OCI-LY1 (cell line): ENCODE results near the gene CRYGS.

Experiments used
- EZH2 ChIP-seq: fragments of 200-600 bp; sonication (generic), shearing (Covaris generic); IDR thresholded peaks from 2 replicates; pipeline ENCODE4 v1.8.0; 2017; ENCODE audit warnings: borderline replicate concordance, mixed run types, mild to moderate bottlenecking, antibody characterized with exemption, low read length, moderate library complexity, mixed read lengths
- TF ChIP-seq, protein P1 (sequence below): fragments of 200-600 bp; sonication (generic), shearing (Covaris generic); IDR thresholded peaks from 2 replicates; pipeline ENCODE4 v1.5.1; 2017; ENCODE audit warnings: mild to moderate bottlenecking, antibody characterized with exemption, low read length, moderate library complexity, mixed read lengths

DNA sequence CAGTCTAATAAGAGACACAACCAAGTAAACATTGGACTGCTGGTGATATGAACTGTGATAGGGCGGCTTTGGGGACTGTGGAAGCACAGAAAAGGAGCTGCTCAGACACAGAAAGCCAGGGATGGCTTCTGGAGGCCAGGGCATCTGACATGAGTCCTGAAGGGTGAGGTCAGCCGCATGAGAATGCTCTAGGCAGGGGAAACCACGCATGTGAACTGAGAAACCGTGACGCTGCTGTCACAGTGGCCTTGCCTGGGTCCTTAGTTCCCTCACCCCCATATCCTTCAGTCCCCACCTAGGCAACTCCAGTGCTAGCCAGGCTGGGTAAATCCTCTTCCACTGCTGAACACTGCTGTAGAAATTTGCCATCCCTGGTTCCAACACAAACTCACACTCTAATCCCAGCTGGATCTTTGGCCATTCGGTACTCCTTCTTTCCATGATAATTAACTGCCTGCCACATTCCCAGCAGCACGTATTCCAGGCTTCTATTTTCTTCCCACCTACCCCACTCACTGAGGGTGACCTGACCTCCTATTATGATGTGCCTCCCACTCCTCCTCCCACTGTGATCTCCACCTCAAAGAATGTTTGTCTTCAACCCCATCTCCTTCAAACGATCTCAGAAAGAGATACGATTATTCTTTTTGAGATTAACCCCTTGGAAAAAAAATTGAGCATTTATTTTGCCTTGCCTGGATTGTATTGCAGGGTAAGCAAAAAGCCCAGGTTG, 31.4 kb downstream of the CRYGS start:
- TF ChIP-seq, protein P1, sequence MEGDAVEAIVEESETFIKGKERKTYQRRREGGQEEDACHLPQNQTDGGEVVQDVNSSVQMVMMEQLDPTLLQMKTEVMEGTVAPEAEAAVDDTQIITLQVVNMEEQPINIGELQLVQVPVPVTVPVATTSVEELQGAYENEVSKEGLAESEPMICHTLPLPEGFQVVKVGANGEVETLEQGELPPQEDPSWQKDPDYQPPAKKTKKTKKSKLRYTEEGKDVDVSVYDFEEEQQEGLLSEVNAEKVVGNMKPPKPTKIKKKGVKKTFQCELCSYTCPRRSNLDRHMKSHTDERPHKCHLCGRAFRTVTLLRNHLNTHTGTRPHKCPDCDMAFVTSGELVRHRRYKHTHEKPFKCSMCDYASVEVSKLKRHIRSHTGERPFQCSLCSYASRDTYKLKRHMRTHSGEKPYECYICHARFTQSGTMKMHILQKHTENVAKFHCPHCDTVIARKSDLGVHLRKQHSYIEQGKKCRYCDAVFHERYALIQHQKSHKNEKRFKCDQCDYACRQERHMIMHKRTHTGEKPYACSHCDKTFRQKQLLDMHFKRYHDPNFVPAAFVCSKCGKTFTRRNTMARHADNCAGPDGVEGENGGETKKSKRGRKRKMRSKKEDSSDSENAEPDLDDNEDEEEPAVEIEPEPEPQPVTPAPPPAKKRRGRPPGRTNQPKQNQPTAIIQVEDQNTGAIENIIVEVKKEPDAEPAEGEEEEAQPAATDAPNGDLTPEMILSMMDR = no peak
- TF ChIP-seq EZH2 = no peak
